Measurements from ENCODE around the gene TMEM196. TPM values are rescaled to one million over a fixed set of nuclear protein-coding genes. Genes with fewer than 3 reads are reported as not detected.

The TMEM196 gene
- total and polyA plus RNA-seq, 2 of the 4 experiments (the other 2 are of a cell fraction) = not detected

Small RNA genes within 50 kb of the gene (microRNA-seq; reads per million reads assigned to microRNA genes)
- 0 to 11.4 reads per million in 2 experiments for gene MIR3146 (ENCODE audit: insufficient read depth in 1 of 2, insufficient read length in 1 of 2, unreplicated experiment in 1 of 2)

Small RNA genes within 50 kb of the gene (small RNA-seq; reads per million reads assigned to genes)
- 0 to 4.0 (median 0.16) reads per million in 5 experiments for gene MIR3146

Other genes with a start within 250 kb of the TMEM196 start
- gene POLR1F, start 64.6 kb downstream of the TMEM196 start, total RNA-seq (2012; rRNA removed) = 16.1 and 31.7 TPM in 2 replicates
- gene POLR1F, start 64.6 kb downstream of the TMEM196 start, polyA plus RNA-seq (2012; rRNA removed) = 6.4 and 6.8 TPM in 2 replicates